Raji (cell line): ENCODE measurements around the gene ITPR1.

Experiments
- POLR2A ChIP-seq: IDR thresholded peaks from 2 replicates; pipeline ENCODE4 v1.6.1; 2011; ENCODE audit warnings: low read depth, low read length, control low read depth; ENCODE audit not compliant: insufficient read depth

The ITPR1 gene

GRCh38 chr3:4674216-4674615, 181.1 kb downstream of the ITPR1 start:
- TF ChIP-seq POLR2A = no peak

GRCh38 chr3:4675704-4676103, 182.6 kb downstream of the ITPR1 start:
- TF ChIP-seq POLR2A = no peak

- no peak for TF ChIP-seq POLR2A
Observed at GRCh38 chr3:4678320-4678719, 185.2 kb downstream of the ITPR1 start.

- TF ChIP-seq POLR2A = no peak
Observed at GRCh38 chr3:4680227-4680691, 187.1 kb downstream of the ITPR1 start.

DNA sequence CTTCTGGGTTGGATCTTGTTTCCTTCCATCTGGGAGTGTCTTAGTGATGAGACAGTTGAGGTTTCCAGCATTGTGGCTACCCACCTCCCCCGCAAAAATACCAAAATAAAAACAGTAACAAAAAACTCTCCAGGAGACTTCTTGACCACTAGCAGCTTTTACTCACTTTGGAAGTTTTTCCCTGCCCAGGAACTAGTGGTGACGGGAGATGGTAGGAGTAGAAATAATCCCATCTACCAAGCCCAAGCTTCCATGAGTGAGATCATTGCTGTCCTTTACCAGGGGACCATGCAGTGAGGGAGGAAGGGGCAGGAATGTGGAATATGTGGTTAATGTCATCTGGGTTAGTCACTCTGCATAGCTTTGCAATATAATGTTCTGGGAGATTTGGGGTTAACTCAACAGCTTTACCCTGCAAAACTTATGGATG, 187.7 kb downstream of the ITPR1 start:
- no peak for TF ChIP-seq POLR2A

DNA sequence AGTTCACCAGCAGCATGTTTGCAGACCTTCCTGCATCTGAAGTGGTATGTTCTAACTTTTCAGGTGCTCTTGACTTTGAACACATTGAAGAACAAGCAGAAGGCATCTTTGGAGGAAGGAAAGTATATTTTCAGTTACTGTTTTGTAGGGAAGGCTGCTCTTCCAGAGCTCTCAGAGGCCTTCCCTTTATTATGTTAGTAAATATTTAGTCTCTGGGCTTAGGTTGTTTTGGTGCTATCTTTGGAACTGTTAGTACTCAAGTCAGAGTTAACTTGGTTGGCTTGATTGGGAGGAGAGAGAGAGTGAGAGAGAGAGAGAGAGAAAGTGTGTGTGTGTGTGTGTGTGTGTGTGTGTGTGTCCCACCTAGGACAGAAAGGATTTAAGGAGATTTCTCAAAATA, 188.2 kb downstream of the ITPR1 start:
- no peak for TF ChIP-seq POLR2A

DNA sequence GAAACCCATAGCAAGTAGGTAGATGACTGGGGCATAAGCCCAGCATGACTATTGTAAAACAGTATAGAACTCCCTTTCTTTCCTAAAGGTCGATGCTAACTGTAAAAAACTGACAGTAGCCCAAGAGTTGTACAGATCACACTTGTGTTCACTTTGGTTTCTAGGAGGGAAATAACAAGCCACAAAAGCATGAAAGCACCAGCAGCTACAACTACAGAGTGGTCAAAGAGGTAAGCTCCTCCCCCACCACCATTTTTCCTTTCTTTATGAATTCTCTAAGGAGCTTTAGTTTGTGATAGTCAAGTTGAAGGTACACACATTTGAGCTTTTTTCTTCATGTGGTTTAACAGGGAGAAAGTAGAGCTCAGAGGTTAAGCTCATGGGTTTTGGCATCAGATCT, 191.0 kb downstream of the ITPR1 start:
- TF ChIP-seq POLR2A = no peak

- no peak for TF ChIP-seq POLR2A
Observed at GRCh38 chr3:4684976-4685375, 191.8 kb downstream of the ITPR1 start.

GRCh38 chr3:4685673-4686345, 192.7 kb downstream of the ITPR1 start:
- no peak for TF ChIP-seq POLR2A

DNA sequence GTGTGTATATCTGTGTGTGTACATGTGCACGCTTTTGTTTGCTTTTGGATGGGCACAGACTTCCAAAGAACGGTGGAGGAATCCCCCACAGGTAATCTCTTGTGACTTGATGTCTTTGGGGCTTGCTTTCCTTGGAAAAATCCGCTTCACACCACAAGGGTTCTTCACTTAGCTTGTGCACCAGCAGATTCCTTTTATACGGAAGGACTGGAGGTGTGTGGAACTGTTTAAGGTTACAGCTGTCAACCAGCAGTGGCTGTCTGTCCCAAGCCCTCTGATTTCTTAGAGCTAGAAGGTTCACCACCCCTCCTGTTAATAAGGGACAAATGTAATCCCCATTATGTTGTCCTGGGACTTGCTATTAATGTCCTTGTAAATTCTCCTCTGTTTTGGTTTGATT, 193.5 kb downstream of the ITPR1 start:
- no peak for TF ChIP-seq POLR2A

GRCh38 chr3:4687167-4687566, 194.0 kb downstream of the ITPR1 start:
- no peak for TF ChIP-seq POLR2A

- TF ChIP-seq POLR2A = no peak
Observed at GRCh38 chr3:4687596-4687995, 194.4 kb downstream of the ITPR1 start.

DNA sequence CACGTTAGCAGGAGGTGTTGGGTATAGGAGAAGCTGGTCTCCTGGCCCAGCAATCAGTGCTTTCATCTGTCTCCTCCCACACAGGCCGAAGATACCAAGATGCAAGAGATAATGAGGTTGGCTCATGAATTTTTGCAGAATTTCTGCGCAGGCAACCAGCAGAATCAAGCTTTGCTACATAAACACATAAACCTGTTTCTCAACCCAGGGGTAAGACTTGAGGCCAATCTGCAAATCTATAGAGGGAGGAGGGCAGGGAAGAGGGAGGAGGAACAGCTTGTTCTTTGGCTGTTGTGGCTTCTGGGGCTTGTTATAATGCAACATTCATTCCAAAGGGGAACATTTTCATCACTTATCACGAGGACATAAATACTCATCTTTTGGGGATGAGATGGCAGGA, 195.3 kb downstream of the ITPR1 start:
- no peak for TF ChIP-seq POLR2A

DNA sequence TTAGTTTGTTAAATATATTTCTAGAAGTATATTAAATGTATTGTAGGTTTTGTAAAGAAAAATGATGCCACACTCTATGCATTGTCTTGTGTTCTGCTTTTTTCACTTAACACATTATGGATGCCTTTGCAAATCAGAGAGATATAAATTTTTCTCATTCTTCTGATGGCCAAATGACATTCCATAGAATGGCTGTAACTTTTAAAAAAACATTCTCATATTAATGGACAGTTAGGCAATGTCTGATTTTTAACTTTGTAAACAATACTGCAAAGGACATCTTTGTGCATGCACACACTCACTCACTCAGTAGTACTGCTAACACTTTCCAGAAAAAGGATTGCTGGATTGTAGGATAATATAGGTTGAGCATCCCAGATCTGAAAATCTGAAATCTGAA, 195.9 kb downstream of the ITPR1 start:
- TF ChIP-seq POLR2A = no peak

GRCh38 chr3:4690277-4690676, 197.1 kb downstream of the ITPR1 start:
- no peak for TF ChIP-seq POLR2A

DNA sequence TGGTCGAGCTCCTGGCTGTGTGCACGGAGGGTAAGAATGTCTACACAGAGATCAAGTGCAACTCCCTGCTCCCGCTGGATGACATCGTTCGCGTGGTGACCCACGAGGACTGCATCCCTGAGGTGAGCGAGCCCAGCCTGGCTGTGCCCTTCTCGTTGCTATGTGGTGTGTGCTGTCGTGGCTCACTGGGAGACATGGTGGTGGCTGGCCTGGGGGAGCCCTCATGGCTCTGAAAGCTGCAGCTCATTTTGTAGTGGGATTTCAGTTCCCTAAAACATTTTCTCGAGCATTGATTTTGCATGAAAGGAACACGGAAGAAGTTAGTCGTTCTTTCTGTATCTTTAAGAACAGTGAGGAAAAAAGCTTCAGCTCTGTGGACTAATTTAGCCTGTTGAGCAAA, 200.5 kb downstream of the ITPR1 start:
- no peak for TF ChIP-seq POLR2A

- no peak for TF ChIP-seq POLR2A
Observed at GRCh38 chr3:4695846-4696245, 202.7 kb downstream of the ITPR1 start.
